Measurements from ENCODE around the gene UGT1A3.

Gene UGT1A3

GRCh38 chr2:233773854-233774253 lies 45.0 kb downstream of the UGT1A3 start:
- Histone ChIP-seq H3K79me2 (ENCODE audit: insufficient read depth, low read length) (no peaks in the 10 kb centered on the region), H3K27ac (ENCODE audit: low read depth, low read length, poor library complexity, severe bottlenecking) (no peak overlapping the region), H3K9ac (ENCODE audit: low read length) (no peak overlapping the region), H2AFZ (ENCODE audit: low read length) (no peak overlapping the region), H3K4me3 (ENCODE audit: low read depth, low read length, poor library complexity, severe bottlenecking) (no peak overlapping the region), H3K36me3 (ENCODE audit: insufficient read depth, low read length) (no peaks in the 10 kb centered on the region), H3K4me2 (ENCODE audit: low read length) (no peak overlapping the region), H3K4me1 (ENCODE audit: insufficient read depth, low read length, severe bottlenecking) (no peaks in the 10 kb centered on the region), H4K20me1 (ENCODE audit: insufficient read depth, low read length) (no peaks in the 10 kb centered on the region), H3K9me3 (ENCODE audit: low read length) (no peaks in the 10 kb centered on the region), H3F3A (ENCODE audit: insufficient read depth, low read length) (no peaks in the 10 kb centered on the region), H3K27me3 (ENCODE audit: insufficient read depth, low read length) (peaks cover 4% of the 10 kb centered on the region; the same call in 1 of the 2 replicates), H3K9me2 (ENCODE audit: low read depth, low read length) (no peaks in the 10 kb centered on the region)
- TF ChIP-seq EZH2 (IDR thresholded peaks at IDR 0.05; ENCODE audit: borderline replicate concordance, low read length): no peak
- no peak for TF ChIP-seq CTCF (IDR thresholded peaks at IDR 0.05; ENCODE audit: low read length)

DNA sequence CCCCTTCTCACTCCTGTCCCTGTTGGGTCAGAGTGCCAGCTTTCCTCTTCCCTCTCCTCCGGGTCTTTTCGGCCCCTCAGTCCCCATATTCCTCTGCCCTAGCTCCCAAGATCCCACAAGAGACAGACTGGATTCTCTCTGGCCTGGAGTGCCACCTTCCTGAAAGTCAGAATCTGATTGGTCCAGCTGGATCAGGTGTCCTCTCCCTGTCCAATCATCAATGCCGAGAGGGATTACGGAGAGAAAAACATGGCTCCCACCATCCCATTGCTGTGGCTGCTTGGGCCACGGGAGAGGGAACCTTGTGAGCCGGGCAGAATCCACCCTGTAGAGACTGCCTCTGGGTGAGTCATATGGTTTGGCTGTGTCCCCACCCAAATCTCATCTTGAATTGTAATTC lies 46.6 kb downstream of the UGT1A3 start:
- Histone ChIP-seq H3K9me3 (ENCODE audit: low read length) (no peaks in the 10 kb centered on the region), H3K4me1 (ENCODE audit: insufficient read depth, low read length, severe bottlenecking) (no peaks in the 10 kb centered on the region), H3K79me2 (ENCODE audit: insufficient read depth, low read length) (no peaks in the 10 kb centered on the region), H3K27me3 (ENCODE audit: insufficient read depth, low read length) (peaks cover 4% of the 10 kb centered on the region; the same call in 1 of the 2 replicates), H3K9me2 (ENCODE audit: low read depth, low read length) (no peaks in the 10 kb centered on the region), H2AFZ (ENCODE audit: low read length) (no peak overlapping the region), H3K36me3 (ENCODE audit: insufficient read depth, low read length) (no peaks in the 10 kb centered on the region), H4K20me1 (ENCODE audit: insufficient read depth, low read length) (no peaks in the 10 kb centered on the region), H3K4me3 (ENCODE audit: low read depth, low read length, poor library complexity, severe bottlenecking) (no peak overlapping the region), H3K27ac (ENCODE audit: low read depth, low read length, poor library complexity, severe bottlenecking) (no peak overlapping the region), H3F3A (ENCODE audit: insufficient read depth, low read length) (no peaks in the 10 kb centered on the region), H3K4me2 (ENCODE audit: low read length) (no peak overlapping the region), H3K9ac (ENCODE audit: low read length) (no peak overlapping the region)
- TF ChIP-seq CTCF (IDR thresholded peaks at IDR 0.05; ENCODE audit: low read length): no peak
- TF ChIP-seq EZH2 (IDR thresholded peaks at IDR 0.05; ENCODE audit: borderline replicate concordance, low read length): no peak

DNA sequence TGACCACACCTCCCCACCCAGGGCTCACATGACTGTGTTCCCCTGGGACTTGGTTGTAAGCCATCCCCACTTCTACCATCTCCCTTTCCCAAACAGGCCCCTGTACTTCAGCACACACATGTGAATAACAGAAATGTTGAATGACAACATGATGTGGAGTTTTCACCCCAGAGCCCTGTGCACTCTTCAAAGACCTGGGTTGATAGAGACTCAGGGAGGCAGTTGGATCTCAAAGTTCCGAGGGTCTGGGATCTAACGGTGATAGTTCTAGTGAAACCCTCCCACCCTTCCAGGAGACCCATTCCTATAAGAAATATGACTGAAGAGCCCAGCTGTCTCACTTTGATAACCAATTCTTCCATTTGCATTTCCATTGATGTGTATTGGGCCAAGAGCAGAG lies 49.2 kb downstream of the UGT1A3 start, which contains the start of gene MROH2A:
TSS of gene MROH2A (plus strand) at position 301 of the 400 bp plus-strand sequence. CDS start 1,029 bp downstream, outside the sequence.
- peaks cover 4% of the 10 kb centered on the region; the same call in 1 of the 2 replicates for H3K27me3 ChIP-seq (ENCODE audit: insufficient read depth, low read length)
- no peak within 1 kb of the TSS for H2AFZ ChIP-seq (ENCODE audit: low read length)
- no peaks in the 10 kb centered on the region for H3K9me2 ChIP-seq (ENCODE audit: low read depth, low read length)
- H3K4me3 ChIP-seq (ENCODE audit: low read depth, low read length, poor library complexity, severe bottlenecking): no peak within 1 kb of the TSS
- H3K4me1 ChIP-seq (ENCODE audit: insufficient read depth, low read length, severe bottlenecking): no peaks in the 10 kb centered on the region
- no peaks in the 10 kb centered on the region for H3K9me3 ChIP-seq (ENCODE audit: low read length)
- H4K20me1 ChIP-seq (ENCODE audit: insufficient read depth, low read length): no peaks in the 10 kb centered on the region
- H3K9ac ChIP-seq (ENCODE audit: low read length): no peak within 1 kb of the TSS
- no peaks in the 10 kb centered on the region for H3F3A ChIP-seq (ENCODE audit: insufficient read depth, low read length)
- TF ChIP-seq CTCF (IDR thresholded peaks at IDR 0.05; ENCODE audit: low read length) (no peak), EZH2 (IDR thresholded peaks at IDR 0.05; ENCODE audit: borderline replicate concordance, low read length) (no peak)
- H3K36me3 ChIP-seq (ENCODE audit: insufficient read depth, low read length): no peaks in the 10 kb centered on the region
- no peak within 1 kb of the TSS for H3K27ac ChIP-seq (ENCODE audit: low read depth, low read length, poor library complexity, severe bottlenecking)
- H3K79me2 ChIP-seq (ENCODE audit: insufficient read depth, low read length): no peaks in the 10 kb centered on the region
- H3K4me2 ChIP-seq (ENCODE audit: low read length): no peak within 1 kb of the TSS
